ENCODE results near the gene TTLL5.
"Not testable (repeated sequence)": the region's sequence is repeated elsewhere in the genome, so short reads cannot be mapped to it uniquely, and the experiment has no call there.

Gene TTLL5

DNA sequence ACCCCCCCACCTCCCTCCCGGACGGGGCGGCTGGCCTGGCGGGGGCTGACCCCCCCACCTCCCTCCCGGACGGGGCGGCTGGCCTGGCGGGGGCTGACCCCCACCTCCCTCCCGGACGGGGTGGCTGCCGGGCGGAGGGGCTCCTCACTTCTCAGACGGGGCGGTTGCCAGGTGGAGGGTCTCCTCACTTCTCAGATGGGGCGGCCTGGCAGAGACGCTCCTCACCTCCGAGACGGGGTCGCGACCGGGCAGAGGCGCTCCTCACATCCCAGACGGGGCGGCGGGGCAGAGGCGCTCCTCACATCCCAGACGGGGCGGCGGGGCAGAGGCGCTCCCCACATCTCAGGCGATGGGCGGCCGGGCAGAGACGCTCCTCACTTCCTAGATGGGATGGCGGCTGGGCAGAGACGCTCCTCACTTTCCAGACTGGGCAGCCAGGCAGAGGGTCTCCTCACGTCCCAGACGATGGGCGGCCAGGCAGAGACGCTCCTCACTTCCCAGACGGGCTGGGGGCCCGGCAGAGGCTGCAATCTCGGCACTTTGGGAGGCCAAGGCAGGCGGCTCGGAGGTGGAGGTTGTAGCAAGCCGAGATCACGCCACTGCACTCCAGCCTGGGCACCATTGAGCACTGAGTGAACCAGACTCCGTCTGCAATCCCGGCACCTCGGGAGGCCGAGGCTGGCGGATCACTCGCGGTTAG, 264.2 kb downstream of the TTLL5 start:
- DNase-seq = not testable (repeated sequence)

DNA sequence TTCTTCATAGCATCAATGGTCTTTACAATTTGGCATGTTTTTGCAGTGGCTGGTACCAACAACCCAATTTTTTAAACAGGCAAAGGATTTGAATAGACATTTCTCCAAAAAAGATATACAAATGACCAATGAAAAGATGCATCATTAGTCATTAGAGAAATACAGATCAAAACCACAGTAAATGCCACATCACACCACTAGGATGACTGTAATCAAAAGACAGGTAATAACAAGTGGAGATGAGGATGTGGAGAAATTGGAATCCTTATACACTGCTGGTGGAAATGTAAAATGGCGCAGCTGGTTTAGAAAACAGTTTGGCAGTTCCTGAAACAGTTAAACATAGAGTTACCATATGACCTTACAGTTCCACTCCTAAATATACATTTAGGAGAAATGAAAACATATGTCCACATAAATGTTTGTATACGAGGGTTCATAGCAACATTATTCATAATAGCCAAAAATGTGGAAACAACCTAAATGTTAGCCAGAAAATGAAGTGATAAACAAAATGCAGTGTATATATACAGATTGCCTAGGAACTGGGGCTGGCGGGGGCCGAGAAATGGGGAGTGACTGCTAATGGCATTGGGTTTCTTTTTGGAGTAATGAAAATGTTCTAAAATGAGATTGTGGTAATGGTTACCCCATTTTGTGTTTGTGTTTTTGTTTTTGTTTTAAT, 265.5 kb downstream of the TTLL5 start:
- no peak for DNase-seq

DNA sequence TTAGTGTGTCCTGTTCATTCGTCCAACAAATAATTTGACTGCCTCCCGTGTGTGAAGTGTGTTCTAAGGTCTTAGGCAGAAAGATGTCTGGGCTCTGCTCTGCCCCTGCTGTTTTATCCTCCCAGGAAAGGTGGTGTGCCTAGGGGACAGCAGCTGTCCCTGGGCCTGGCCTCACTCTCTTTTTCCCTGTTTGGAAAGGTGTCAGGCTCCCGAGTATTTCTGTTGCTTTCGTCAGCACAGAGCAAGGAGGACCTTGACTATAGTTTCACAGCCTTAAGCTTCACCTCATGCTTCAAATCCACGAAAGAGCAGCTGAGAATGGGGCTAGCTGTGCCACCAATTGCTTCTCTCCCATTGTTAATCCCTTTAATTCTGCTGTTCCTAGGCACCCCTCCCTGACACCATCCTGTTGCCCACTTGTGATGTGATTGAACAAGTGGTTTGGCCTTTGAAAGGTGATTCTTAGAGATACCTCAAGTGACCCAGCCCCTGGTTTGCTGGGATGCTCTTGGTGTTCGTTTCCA, 266.6 kb downstream of the TTLL5 start:
- DNase-seq = no peak

DNA sequence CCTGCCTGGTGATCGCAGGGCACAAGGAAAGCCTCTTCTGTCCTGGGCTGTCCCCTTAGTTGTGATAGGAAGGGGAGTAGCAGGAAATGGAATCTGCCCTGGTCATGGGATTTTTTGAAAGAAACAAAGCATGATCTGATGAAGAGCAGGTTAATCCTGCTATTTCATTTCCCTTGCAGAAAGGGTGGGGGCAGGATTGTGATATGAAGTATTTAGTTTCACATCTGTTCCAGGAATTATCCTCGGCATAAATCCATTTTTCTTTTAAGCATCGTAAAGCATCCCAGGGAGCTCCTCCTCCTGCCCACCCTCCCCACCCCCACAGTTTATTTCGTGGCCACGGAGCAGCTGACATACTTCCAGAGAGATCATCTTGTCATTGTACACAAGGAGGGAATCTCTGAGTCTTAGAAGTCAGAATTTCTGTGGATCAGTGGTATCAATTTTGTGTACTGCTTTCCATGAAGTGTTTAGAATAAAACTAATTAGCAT, 267.7 kb downstream of the TTLL5 start:
- no peak for DNase-seq

DNA sequence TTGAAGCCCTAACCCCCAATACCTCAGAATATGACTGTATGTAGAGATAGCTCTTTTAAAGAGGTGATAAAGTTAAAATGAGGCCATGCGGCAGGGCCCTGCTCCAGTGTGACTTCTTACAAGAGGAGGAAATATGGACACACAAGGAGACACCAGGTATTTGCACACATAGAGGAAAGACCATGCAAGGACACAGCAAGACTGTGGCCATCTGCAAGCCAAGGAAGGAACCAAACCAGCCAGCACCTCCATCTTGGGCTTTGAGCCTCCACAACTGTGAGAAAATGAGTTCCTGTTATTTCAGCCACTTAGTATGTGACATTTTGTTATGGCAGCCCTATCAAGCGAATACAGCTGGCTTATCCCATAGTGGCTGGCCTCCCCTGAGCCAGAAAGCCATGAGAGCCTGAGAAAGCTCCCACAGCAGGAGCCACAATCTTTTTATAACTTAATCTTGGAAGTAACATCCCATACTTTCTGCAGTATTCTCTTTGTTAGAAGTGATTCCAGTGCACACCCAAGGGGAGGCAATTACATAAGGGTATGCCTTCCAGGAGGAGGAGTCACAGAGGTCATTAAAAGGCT, 272.8 kb downstream of the TTLL5 start:
- no peak for DNase-seq

DNA sequence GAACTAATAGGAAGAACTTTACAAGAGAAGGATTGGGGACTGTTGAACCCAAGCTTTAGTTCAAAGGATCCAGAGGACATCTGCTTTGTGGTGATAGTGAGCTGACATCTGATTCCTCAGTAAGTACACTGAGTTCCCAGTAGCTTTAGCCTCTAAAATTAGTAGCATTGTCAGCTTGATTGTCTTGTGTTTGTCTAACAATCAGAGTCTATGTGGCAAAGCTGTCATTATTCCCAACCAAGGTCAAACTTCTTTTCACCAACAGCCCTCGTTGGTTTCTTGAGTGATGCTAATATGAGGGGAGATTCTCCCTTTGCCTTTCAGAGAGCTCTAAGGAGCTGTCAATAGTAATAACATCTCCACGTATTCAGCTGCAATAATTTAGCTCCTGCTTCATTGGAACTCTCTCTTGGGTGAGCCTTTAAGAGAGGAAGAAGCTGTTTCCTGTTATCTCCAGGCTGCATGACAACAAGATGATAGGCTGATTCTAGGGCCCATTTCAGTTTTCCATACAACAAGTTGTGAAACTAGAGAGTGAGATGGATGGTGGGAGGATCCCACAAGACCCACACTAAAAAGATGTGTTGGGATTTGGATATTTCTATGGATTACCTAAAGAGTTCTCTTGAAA, 274.1 kb downstream of the TTLL5 start:
- no peak for DNase-seq

DNA sequence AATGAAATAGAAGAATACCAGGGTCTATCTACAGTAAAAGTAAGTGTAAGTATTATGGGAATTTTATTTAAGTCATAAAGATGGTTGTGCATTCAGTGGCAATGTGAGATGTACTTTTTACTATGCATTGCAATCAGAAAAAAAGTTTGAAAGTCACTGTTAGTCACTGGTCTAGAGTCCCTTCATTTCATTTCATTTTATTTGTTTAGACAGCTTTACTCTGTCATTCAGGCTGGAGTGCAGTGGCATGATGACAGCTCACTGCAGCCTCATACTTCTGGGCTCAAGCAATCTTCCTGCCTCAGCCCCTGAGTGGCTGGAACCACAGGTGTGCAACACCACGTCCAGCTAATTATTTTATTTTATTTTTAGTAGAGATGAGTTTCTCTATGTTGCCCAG, 278.2 kb downstream of the TTLL5 start:
- DNase-seq = no peak

DNA sequence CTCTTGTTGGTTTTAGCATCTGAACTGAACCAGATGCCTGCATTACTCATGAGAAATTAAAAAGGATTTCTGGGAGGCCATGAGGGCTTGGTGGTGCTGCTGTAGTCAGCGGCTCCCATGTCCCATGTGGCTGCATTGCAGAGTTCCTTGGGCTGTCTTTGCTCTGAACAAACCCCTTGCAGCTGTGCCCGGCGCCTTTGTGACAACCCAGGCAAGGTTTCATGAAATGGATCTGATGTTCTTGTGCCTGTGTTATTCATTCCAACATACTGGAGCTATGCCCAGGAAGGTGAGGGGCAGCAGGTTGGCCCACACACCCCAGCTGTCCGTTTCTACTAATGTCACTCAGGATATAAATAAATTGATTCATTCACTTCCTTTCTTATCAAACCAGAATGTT, 280.0 kb downstream of the TTLL5 start:
- no peak for DNase-seq

DNA sequence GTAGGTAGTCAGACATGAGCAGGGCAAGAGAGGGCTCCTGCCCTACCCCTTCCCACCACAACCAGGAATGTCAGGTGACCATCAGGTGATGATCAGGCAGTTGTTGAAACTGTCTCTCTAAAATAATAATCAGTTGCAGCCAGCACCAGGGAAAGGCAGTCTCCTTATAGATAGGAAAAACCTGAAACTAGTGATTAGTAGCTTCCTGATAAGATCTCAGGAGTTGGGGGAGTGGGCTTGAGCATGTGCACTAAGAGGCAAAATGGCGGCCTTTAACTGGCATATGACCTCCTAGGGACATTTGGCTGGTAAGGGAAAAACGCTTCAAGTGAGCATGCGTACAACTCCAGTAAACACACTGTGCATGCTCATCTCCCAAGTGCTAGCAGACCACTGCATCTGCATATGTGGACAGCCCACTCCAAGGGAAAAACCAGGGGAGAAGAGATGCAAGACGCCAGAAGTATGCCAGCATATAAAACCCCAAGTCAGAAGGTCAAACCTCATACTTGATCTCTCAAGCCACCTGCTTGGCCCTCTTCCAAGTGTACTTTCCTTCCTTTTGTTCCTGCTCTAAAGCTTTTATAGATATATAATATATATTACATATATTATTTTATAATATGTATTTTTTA, 283.7 kb downstream of the TTLL5 start:
- no peak for DNase-seq

DNA sequence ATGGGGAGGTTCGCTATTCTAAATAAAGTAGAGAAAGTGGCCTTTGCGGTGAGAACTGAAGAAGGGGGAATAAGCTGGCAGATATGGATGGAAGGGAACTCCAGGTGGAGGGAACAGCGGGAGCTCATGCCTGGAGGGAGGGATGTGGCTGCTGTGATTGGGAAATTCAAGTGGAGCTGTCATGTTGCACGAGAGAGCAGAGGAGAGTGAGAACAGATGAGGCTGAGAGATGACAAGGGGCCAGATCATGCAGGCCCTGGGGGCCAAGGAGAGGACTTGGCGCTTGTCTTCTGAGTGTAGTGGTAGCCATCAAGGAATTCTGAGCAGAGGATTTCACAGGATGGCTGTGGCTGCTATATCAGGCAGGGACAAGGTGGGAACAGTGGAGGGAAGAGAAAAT, 285.7 kb downstream of the TTLL5 start:
- DNase-seq = no peak

DNA sequence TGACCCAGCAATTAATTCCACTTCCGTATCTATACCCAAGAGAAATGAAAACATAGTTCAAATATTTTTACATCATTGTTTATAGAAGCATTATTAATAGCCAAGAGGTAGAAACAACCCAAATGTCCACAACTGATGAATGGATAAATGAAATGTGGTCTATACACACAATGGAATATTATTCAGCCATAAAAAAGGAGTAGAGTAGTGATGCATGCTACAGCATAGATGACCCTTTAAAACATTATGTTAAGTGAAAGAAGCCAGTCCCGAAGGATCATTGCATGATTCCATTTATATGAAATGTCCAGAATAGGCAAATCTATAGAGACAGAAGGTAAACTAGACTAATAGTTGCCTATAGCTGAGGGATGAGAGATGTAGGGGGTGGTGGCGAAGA, 291.4 kb downstream of the TTLL5 start:
- DNase-seq = no peak

DNA sequence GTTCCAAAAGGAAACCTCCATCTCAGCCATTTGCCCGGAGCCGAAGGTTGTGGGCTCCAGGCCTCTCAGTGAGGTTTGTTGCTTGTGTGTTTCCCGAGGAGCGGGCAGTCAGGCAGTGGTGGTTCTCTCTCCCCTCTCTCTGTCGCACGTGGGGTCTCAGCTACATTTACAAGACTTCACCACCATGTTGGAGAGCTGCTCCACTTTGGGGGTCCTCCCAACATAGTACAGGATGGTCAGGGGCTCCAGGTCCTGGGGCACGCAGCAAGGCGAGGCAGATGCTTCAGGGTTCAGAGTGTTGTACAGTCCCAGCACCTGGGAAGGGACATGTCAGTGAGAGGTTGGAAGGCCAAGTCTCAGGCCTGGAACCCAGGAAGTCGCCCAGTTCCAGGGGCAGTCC, 298.0 kb downstream of the TTLL5 start:
- no peak for DNase-seq

DNA sequence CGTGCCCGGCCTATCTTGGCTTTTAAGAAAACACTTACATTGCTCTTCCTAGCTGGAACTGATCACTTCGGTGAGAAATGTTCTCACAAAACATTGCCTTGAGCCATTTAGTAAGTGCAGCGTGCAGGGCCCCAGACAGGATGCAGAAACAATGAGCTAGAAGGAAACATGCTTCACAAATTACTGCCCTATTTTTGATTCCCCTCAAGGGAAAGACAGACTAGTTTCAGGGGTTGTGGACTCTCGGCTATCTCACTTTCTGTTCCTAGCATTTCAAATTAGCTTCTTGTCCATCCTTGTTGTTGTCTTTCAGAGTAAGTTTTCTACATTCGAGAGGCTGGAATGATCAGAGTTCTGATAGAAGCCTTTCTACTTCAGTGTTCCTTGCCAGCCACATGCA, 299.2 kb downstream of the TTLL5 start:
- no peak for DNase-seq

DNA sequence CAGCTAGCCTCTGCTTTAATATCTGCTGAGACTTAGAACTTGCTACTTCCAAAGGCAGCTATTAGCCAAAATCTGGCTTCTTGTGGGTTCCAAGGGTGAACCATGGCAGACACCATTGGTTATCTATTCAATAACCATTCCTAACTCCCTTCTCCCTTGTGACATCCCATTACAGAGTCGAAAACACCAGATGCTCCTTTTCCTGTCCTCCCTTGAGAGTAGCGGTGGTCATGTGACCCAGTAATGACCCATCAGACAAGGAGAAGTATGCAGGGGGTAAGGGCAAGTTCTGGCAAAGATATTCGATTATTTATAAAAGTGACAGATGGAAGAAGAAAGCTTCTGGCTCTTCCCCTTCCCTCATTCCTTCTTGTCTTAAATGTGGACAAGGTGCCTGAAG, 300.6 kb downstream of the TTLL5 start:
- DNase-seq = no peak

DNA sequence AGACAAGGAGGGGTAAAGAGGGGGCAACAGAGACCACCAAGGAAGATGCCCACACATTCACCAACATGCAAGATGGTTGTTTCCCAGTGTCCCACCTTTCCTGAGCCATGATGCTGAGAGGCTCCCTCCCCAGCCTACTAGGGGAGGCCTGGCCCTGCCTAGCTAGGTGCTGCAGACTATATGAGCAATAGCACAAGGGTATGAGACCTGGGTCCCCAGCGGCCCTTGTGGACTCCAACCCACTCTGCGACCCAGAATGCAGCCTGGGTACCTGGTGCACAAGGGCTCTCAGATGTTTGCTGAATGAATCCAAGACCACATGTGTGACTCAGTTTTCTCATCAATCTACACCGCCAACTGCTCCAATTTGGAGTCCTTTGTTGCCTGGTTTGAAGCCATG, 306.8 kb downstream of the TTLL5 start:
- no peak for DNase-seq

DNA sequence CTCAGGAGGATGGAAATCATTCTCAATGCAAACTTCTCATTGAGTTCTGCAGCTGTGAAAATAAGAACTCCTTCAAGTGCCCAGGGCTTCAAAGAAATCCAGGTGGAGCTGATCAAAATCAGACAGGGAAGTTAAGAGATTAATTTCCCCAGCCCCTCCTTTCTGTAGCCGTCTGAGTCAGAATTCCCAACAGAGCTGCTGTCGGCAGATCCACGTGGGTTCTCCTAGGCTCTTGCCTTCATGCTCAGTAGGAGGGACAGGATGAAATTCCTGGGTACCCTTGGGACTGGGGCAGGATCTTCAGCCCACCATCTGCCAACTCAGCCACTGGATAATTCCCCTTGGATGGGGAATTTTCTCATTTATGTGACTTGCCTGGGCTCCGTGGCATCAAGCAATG, 307.4 kb downstream of the TTLL5 start:
- DNase-seq = no peak

DNA sequence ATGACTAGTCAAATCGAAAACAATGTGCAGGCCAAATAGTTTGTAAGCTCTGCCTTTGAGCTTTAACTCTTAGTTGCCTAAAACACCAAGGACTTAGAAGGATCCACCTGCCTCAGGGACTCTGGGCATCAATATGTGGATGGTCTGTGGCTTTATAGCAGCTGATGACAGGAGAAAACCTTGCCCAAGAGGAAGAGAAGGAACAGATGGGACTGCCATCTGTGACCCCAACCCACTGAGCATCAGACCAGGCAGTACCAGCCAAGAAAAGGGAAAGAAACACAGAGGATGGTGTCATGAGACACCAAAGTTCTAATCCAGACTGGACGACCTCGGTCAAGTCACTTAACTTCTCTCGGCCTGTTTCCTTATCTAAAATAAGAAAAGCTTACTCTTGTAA, 308.1 kb downstream of the TTLL5 start:
- no peak for DNase-seq

DNA sequence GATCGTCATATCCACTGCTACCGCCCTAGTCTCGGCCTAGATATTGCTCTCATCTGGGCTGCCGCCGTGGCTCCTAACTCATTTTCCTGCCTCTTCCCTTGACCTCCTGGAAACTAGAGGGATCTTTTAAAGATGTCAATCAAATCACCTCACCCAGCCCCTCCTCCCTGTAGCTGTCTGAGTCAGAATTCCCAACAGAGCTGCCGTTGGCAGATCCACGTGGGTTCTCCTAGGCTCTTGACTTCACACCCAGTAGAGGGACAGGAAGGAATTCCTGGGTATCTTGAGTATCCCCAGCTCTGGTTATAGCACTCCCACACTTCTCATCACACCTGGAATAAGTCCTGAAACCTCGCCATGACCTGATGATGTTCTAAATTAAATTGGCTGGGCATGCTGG, 308.8 kb downstream of the TTLL5 start:
- no peak for DNase-seq

DNA sequence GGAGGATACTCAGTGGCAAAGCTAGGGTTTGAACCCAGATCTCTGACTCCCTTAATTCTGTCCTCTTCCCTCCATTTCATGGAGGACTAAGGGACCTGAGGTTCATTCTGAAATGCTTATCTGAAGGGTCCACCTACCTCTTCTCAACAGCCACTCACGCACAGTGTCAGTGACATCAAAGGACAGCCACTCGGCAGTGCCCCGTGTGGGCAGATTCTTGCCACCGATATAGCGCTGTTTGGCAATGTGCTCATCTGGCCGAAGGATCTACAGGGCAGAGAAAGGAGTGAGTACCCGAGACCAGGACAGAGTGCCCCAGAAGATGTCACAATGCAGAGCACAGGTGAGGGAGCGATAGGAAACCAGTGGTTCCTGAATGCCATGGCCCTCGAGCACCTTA, 309.9 kb downstream of the TTLL5 start:
- no peak for DNase-seq

DNA sequence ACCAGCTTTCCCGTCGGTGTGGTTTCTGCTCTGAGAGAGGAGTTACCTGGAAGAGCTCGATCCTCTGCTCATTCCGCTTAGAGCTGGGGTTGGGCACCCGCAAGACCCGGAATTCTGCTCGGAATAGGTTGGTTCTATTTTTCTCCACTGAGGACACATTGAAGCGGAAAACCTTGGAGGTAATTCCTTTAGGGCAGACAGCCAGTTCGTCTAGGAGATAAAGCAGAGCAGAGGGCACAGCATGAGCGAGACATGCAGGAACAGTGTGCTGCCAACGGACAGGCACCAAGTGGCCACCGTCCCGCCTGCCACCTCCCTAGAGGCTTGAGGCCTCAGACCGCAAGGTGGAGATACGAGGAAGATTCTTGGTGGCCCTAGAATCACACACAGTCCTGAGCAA, 310.5 kb downstream of the TTLL5 start:
- DNase-seq = no peak

DNA sequence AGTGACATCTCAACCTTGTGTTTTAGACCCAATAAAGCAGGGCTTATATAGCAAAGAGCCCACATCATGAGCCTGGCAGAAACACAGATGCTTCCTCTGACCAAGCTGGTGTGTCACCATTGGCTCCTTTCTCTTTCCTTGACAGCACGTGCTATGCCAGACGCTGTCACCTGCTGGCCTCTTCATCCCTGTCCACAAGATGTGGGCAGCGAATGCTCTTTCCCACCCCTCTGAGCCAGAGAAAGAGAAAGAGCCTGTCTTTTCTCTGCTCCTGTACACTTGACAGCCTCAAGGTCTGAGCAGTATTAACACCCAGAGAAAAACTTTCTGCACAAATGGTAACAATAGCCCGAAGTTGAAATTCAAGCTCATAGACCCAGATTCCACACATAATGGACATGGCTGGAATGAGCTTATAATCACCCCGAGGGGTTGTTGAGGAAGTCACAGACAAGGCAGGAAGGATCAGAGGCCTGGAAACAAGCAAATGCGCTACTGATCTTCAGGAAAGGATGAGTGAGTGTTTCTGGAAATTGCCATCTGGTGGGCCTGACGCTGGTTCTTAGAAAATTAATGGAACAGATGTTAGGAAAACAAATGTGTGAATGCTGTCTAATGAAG, 311.9 kb downstream of the TTLL5 start:
- no peak for DNase-seq

DNA sequence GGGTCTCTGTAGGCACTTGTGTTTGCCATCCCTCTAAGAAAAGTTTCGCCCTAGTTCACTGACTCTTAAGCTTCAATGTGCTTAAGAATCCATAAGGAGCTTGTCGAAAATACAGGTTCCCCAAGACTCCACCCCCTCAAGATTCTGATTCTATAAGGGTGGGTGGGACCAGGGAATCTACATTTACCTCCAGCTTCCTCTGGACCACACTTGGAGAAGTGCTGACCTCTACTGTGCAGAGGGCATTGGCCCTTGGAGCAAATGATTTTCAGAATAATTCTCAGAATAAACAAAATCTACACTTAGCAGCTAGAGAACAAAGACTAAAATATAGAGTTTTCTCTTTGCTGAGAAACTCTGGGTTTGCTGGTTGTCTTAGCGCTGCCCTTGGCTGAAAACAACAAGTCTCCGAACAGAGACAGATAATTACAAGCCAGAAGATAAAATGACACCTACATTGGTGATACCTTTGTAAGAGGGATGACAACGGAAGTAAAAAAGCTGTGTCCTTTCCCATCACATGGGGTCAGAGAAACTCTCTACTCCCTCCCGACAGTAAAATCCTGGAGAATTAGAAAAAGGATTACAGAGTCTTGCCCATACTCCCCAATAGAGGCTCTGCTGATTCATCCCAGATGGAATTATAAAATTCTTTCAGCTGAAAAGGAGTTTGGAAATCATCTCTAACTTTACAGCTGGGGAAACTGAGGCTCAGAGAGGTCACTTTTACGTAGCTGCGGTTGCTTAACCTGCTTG, 316.0 kb downstream of the TTLL5 start:
- no peak for DNase-seq

Data from stimulated activated CD4-positive, alpha-beta T cell treated with anti-CD3 and anti-CD28 coated beads, Interleukin-2, amount 100 ng/mL, for 48 hours (primary cell).